ENCODE results near the gene FAM186B.

FAM186B gene

DNA sequence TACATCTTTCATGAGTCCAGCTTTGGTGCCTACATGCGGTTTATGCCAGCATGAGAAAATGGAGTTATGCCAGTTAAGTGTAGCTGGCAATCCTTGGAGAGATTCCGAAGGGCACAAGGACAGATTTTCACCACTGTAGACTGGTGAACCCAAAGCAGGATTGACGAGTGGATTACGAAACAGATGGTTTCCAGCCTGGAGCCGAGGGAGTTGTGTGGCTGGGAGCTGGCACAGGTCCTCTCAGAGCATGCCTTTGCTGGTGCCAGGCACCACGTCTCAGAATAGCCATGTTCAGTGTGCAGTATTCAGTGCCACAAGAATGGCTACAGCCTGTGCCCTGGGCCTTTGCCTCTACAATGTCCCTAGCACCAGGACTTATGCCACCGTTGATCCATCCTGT is 53.4 kb downstream of the FAM186B start:
- DNase-seq (ENCODE audit: low read depth), result no peak

GRCh38 chr12:49550693-49551252 is 54.7 kb downstream of the FAM186B start:
- DNase-seq (ENCODE audit: low read depth), result no peak

DNA sequence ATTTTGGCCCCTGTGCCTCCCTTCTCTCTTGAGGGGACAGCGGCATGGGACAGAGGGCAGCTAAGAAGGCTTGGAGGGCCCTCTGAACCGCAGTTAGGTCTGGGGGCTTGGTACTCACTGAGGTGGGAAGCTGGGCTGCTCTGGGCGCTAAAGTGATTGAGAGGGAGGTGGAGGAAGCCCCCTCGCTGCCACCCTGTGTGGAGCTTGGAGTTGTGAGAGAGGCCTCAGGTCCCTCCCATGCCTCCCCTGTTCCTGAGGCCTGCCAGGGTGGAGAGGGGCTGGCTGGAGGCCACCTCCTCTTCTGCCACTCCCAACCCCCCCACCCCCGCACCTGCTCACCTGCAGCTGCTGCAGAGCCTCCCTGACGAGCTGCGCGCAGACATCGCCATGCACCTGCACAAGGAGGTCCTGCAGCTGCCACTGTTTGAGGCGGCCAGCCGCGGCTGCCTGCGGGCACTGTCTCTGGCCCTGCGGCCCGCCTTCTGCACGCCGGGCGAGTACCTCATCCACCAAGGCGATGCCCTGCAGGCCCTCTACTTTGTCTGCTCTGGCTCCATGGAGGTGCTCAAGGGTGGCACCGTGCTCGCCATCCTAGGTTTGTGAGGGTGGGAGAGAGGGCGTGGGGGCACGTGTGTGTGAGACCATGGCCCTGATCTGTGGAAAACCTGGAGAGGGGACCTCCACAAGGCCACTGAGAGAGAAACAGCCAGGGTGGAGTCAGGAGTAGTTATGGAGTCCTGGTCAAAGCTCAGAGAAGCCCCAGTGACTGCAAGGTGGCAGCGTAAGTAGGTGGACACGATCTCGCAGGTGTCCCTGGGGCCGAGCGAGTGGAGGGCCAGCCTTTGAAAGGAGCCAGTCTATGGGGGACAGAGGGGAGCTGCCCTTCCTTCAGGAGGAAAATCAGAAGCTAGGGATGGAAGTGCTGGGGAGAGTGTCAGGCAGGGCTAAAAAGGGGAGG is 55.4 kb downstream of the FAM186B start:
- no peak for DNase-seq (ENCODE audit: low read depth)

- DNase-seq (ENCODE audit: low read depth), result no peak
These were observed 56.4 kb downstream of the FAM186B start for GRCh38 chr12:49548822-49549648.

DNA sequence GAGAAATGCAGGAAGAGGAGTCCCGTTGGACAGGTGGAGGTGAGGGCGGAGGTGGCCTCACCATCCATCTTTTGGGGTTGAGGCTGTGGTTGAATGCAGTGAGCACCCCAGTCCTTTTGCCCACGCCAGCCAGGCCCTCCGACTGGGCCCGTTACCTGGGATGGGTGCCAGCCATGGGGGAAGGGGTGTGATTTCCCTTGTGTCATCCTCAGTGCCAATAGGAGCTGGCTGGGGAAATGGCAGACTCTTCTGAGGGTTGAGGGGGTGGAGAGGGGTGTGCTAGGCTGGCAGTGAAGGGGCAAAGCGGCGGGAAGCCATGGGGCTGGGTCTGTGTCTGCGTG is 57.0 kb downstream of the FAM186B start:
- no peak for DNase-seq (ENCODE audit: low read depth)

- DNase-seq (ENCODE audit: low read depth), result no peak
These were observed 58.2 kb downstream of the FAM186B start for GRCh38 chr12:49547090-49547690.

GRCh38 chr12:49546481-49546880 is 59.0 kb downstream of the FAM186B start:
- DNase-seq (ENCODE audit: low read depth), result no peak

DNA sequence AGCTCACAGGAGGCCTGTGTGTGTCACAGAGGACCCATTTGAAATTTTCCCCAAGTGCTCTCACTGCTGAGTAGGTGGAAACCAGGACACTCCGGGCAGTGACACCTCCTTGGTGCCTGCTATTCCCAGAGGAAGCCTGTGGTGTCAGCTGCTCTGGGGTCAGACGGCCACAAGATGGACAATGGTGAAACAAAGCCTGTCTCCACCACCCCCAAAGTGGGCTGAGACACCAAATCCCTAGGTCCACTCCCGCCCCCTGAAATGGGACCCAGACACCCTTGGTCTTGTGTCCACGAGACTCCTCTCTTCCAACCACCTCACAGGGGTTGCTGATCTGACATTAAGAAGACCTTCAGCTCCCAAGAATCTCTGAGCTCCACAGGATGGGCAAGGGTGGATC is 59.6 kb downstream of the FAM186B start:
- DNase-seq (ENCODE audit: low read depth), result no peak

DNA sequence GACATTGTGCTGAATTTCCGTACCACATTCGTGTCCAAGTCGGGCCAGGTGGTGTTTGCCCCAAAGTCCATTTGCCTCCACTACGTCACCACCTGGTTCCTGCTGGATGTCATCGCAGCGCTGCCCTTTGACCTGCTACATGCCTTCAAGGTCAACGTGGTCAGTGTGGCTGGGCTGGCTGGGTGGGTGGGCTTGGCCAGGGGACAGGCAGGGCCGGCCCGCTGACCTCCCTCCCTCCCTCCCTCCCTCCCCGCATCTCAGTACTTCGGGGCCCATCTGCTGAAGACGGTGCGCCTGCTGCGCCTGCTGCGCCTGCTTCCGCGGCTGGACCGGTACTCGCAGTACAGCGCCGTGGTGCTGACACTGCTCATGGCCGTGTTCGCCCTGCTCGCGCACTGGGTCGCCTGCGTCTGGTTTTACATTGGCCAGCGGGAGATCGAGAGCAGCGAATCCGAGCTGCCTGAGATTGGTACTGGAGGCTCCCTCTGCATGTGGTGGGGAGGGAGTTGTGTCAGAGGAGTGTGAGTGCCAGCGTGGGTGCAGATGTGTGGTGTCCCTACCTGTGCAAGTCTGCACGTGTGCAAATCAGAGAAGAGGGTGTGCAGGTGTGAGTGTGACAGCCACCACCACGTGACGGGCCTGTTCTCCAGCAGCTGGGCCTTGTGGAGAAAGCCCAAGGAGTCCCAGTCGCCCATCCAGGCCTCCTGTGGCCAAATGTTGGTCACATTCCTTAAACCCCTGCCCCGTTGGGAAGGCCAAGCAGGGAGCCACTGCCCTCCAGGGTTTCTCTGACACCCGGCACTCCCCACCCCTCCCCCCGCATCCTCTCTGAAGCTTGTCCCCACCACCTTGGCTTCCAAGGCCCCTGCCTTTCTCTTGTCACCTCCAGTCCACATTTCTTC is 61.3 kb downstream of the FAM186B start:
- DNase-seq (ENCODE audit: low read depth), result no peak

GRCh38 chr12:49543221-49543913 is 62.1 kb downstream of the FAM186B start:
- DNase-seq (ENCODE audit: low read depth), result no peak

DNA sequence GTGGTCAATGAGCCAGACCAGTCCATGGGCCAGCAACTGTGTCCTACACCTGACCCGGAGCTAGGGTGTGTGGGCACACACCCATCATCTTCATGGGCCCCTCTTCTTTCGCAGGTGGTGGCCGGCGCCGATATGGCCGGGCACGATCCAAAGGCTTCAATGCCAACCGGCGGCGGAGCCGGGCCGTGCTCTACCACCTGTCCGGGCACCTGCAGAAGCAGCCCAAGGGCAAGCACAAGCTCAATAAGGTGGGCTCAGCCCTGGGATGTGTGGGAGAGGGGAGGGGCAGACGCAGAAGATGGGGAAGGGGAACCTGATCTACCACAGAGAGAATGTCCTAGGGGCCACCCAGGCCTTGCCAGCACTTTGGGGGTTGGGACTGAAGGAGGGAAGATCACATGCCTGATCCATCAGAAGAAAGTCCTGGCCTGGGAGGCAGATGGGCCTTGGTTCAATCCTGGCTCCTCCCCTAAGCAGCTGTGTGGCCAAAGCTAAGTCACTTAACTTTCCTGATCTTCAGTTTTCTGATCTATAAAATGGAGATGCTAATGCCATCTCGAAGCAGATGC is 62.8 kb downstream of the FAM186B start:
- no peak for DNase-seq (ENCODE audit: low read depth)

DNA sequence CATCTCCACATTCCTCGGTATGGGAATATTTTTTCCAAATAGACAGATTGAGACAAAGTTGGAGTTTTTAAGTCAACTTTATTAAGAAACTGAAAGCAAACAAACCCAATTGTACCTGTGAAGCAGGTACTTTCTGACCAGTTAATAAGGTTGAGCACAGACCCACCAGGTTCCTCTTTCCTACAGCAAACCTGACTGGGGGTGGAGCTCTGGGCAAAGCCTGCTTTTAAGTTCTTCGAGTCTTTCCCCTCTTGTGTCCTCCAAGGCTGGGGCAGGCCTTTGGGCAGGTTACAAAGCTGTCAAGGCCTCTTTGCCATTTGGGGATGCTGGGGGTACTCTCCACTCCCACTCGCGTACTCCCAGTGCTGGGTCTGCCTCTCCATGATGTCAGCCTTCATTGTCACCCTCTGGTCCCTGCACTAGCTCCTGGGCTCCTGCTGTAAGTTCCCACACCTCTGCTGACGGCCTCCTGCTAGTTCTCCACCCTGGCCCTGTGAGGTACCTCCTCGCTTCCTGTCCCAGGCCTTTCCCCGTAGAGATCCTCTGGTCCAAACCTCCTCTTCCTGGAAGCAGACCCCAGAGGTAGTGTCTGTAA is 63.4 kb downstream of the FAM186B start:
- DNase-seq (ENCODE audit: low read depth), result no peak

GRCh38 chr12:49541140-49541861 is 64.1 kb downstream of the FAM186B start:
- DNase-seq (ENCODE audit: low read depth), result no peak

- no peak for DNase-seq (ENCODE audit: low read depth)
These were observed 65.0 kb downstream of the FAM186B start for GRCh38 chr12:49540229-49541139.

DNA sequence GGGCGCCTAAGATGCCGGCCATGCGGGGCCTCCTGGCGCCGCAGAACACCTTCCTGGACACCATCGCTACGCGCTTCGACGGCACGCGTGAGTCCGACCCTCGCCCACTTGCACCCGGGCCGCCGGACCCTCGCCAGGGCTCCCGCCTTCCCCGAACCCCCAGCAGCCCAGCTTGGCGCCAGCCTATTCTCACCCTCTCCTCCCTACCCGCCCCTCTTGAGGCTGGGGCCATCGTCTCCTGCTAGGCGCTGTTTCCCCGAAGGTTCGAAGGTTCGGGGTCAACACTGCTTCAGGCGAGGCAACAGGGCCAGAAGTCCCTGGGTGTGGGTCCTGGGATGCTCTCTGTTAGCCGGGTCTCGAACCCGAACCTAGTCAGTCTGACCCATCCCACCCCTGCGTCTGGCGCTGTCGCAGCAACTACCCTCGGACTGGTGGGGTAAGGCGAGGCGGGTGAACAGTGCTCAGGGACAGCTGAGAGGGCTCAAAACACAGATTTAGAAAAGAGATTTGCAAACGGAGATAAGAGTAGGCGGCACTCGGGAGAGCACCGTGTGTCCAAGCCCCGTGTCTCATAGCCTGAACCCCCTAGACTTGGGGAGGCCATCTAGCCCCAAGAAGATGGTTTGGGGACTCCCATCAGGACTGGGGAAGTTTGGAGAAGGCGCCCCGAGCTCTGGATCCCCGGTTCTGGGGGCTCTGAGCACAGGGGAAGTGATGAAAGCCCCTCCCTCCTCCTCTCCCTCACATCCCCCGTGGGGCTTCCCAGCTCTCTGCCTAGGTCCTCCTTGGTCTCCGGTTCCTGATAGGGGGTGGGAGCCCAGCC is 65.8 kb downstream of the FAM186B start:
- DNase-seq (ENCODE audit: low read depth), result no peak

- DNase-seq (ENCODE audit: low read depth), result peak; percentile 85
These were observed 66.7 kb downstream of the FAM186B start, which contains the start of gene KCNH3 for GRCh38 chr12:49538510-49539403. Gene KCNH3, plus strand, starts transcription at chr12:49539030. Its CDS starts 387 bp downstream, at chr12:49539417.

All from activated gamma-delta T cell treated with anti-CD3 and anti-CD28 coated beads, Interleukin-2, amount 50 U/mL, for 16 hours (primary cell).